H1 (cell line): ENCODE measurements around the gene DPH6. TPM values are rescaled to one million over a fixed set of nuclear protein-coding genes. Genes with fewer than 3 reads are reported as not detected.

ENCODE experiments used
- CTCF ChIA-PET: fragments of 300-600 bp; sonication (Branson Sonifier 250); formaldehyde crosslinking; loops from one replicate; lab custom pipeline; 2021; ENCODE audit not compliant: partially characterized antibody; lab: Charles Lee
- POLR2A ChIA-PET: fragments of 300-600 bp; sonication (Branson Sonifier 250); formaldehyde crosslinking; loops from one replicate; lab custom pipeline; 2021; ENCODE audit warnings: inconsistent platforms; ENCODE audit not compliant: partially characterized antibody; lab: Charles Lee
- DNase-seq, 2 experiments: peaks; one replicate each; pipeline versions ENCODE4 v3.0.0 to v3.0.0-alpha.2; 2010 to 2022; ENCODE audit warnings: low spot score in 2 of 2, low read depth in 1 of 2, mixed read lengths in 1 of 2
- FAIRE-seq: peaks from 2 replicates; lab custom pipeline; 2011; peaks lifted over from hg19 to GRCh38; lab: Jason Lieb, UNC
- H2AFZ ChIP-seq: 2 replicates; pipeline ENCODE4 v1.8.1; 2012; ENCODE audit warnings: low read length, inconsistent platforms
- H2AK5ac ChIP-seq: 2 replicates; pipeline ENCODE4 v1.6.1; 2013; ENCODE audit warnings: low read depth, low read length
- H2BK120ac ChIP-seq: replicated peaks from 2 replicates; pipeline ENCODE3; 2013; ENCODE audit warnings: low read depth, low read length, inconsistent platforms
- H2BK12ac ChIP-seq: 2 replicates; pipeline ENCODE4 v1.6.1; 2013; ENCODE audit warnings: low read depth, low read length
- H2BK15ac ChIP-seq: 2 replicates; pipeline ENCODE4 v1.6.1; 2013; ENCODE audit warnings: low read length
- H2BK20ac ChIP-seq: 2 replicates; pipeline ENCODE4 v1.6.1; 2013; ENCODE audit warnings: low read length
- H2BK5ac ChIP-seq: 2 replicates; pipeline ENCODE4 v1.6.1; 2013; ENCODE audit warnings: low read depth, low read length
- H3K14ac ChIP-seq: 2 replicates; pipeline ENCODE4 v1.6.1; 2013; ENCODE audit warnings: inconsistent platforms; ENCODE audit not compliant: insufficient read length
- H3K18ac ChIP-seq: 2 replicates; pipeline ENCODE4 v1.6.1; 2013; ENCODE audit warnings: low read length; ENCODE audit errors: extremely low read depth
- H3K23ac ChIP-seq: 2 replicates; pipeline ENCODE4 v1.6.1; 2013; ENCODE audit warnings: inconsistent platforms; ENCODE audit not compliant: insufficient read length
- H3K23me2 ChIP-seq: 2 replicates; pipeline ENCODE4 v1.6.1; 2013; ENCODE audit warnings: low read depth, low read length
- H3K27ac ChIP-seq: 2 replicates; pipeline ENCODE4 v1.6.1; 2011; ENCODE audit warnings: low read depth, low read length, inconsistent platforms
- H3K27me3 ChIP-seq, 4 experiments: replicated peaks in 1 of 4; 1 replicate in 1 of 4; 2 replicates in 3 of 4; pipeline versions ENCODE4 v1.6.1 to v1.8.1; 2011 to 2013; ENCODE audit warnings: low read length in 3 of 4, mild to moderate bottlenecking in 3 of 4, inconsistent platforms in 2 of 4, mixed read lengths in 2 of 4, moderate library complexity in 1 of 4; ENCODE audit not compliant: control insufficient read depth in 3 of 4, insufficient read depth in 3 of 4; ENCODE audit errors: extremely low read depth in 1 of 4
- H3K36me3 ChIP-seq, 4 experiments: 2 replicates each; pipeline versions ENCODE4 v1.6.1 to v1.8.1; 2011 to 2013; ENCODE audit warnings: mild to moderate bottlenecking in 4 of 4, low read length in 3 of 4, moderate library complexity in 2 of 4, control low read depth in 1 of 4, inconsistent platforms in 1 of 4; ENCODE audit not compliant: insufficient read depth in 4 of 4, control insufficient read depth in 2 of 4
- H3K4ac ChIP-seq: replicated peaks from 2 replicates; pipeline ENCODE3; 2013; ENCODE audit warnings: low read length, low read depth, mixed read lengths, inconsistent platforms; ENCODE audit not compliant: insufficient read length
- H3K4me1 ChIP-seq, 4 experiments: replicated peaks in 1 of 4; 1 replicate in 1 of 4; 2 replicates in 3 of 4; pipeline versions ENCODE4 v1.6.1 to v1.8.1; 2011 to 2013; ENCODE audit warnings: low read length in 3 of 4, inconsistent platforms in 2 of 4, mixed read lengths in 1 of 4; ENCODE audit not compliant: insufficient read depth in 4 of 4, control insufficient read depth in 3 of 4
- H3K4me2 ChIP-seq, 2 experiments: 2 replicates each; pipeline versions ENCODE4 v1.6.1 to v1.8.1; 2011 to 2013; ENCODE audit warnings: low read depth in 2 of 2, low read length in 2 of 2, control low read depth in 1 of 2, inconsistent platforms in 1 of 2, mild to moderate bottlenecking in 1 of 2; ENCODE audit not compliant: insufficient read depth in 1 of 2
- H3K4me3 ChIP-seq, 4 experiments: fragments of 200-600, 300-600 bp in 1 of 4; sonication (generic), shearing (Covaris generic), sonication (Bioruptor Twin) in 1 of 4; 2 replicates each; pipeline versions ENCODE4 v1.5.1 to v1.8.1; 2011 to 2016; ENCODE audit warnings: low read length in 4 of 4, low read depth in 3 of 4, control low read depth in 2 of 4, inconsistent platforms in 2 of 4, mild to moderate bottlenecking in 2 of 4, mixed read lengths in 1 of 4, moderate library complexity in 1 of 4; ENCODE audit not compliant: insufficient read depth in 2 of 4; ENCODE audit errors: extremely low read depth in 1 of 4
- H3K56ac ChIP-seq: replicated peaks from 2 replicates; pipeline ENCODE3; 2013; ENCODE audit warnings: low read depth, mild to moderate bottlenecking, mixed read lengths, low read length, inconsistent platforms; ENCODE audit not compliant: insufficient read length
- H3K79me1 ChIP-seq: 2 replicates; pipeline ENCODE4 v1.6.1; 2013; ENCODE audit warnings: low read depth, low read length, control low read depth
- H3K79me2 ChIP-seq, 2 experiments: 2 replicates each; pipeline versions ENCODE4 v1.6.1 to v1.8.1; 2012 to 2013; ENCODE audit warnings: low read length in 2 of 2, mild to moderate bottlenecking in 2 of 2, inconsistent platforms in 1 of 2; ENCODE audit not compliant: insufficient read depth in 2 of 2, control insufficient read depth in 1 of 2
- H3K9ac ChIP-seq, 4 experiments: replicated peaks in 1 of 4; 1 replicate in 1 of 4; 2 replicates in 3 of 4; pipeline versions ENCODE4 v1.6.1 to v1.8.1; 2011 to 2013; ENCODE audit warnings: low read depth in 3 of 4, low read length in 3 of 4, control low read depth in 2 of 4, mild to moderate bottlenecking in 2 of 4, moderate library complexity in 2 of 4, inconsistent platforms in 1 of 4; ENCODE audit errors: extremely low read depth in 1 of 4
- H3K9me3 ChIP-seq, 2 experiments: 2 replicates each; pipeline versions ENCODE4 v1.6.1 to v1.8.1; 2012 to 2013; ENCODE audit warnings: mild to moderate bottlenecking in 2 of 2, moderate library complexity in 2 of 2, control low read depth in 1 of 2, inconsistent platforms in 1 of 2, low read depth in 1 of 2, low read length in 1 of 2, mixed read lengths in 1 of 2; ENCODE audit not compliant: insufficient read depth in 2 of 2
- H4K20me1 ChIP-seq, 2 experiments: replicated peaks in 1 of 2; 2 replicates each; pipeline versions ENCODE3 to v1.8.1; 2011 to 2013; ENCODE audit warnings: inconsistent platforms in 2 of 2, low read length in 2 of 2, mild to moderate bottlenecking in 1 of 2; ENCODE audit not compliant: insufficient read depth in 2 of 2, control insufficient read depth in 1 of 2
- H4K5ac ChIP-seq: 2 replicates; pipeline ENCODE4 v1.6.1; 2013; ENCODE audit warnings: low read length, low read depth, mixed read lengths, inconsistent platforms; ENCODE audit not compliant: insufficient read length
- H4K8ac ChIP-seq: 2 replicates; pipeline ENCODE4 v1.8.0; 2013; ENCODE audit warnings: mild to moderate bottlenecking, moderate library complexity, low read length, inconsistent platforms; ENCODE audit not compliant: insufficient read depth; ENCODE audit errors: extremely low read depth
- H4K91ac ChIP-seq: replicated peaks from 2 replicates; pipeline ENCODE3; 2013; ENCODE audit warnings: low read length, mixed read lengths, inconsistent platforms; ENCODE audit not compliant: insufficient read length
- ASH2L ChIP-seq: fragments of 200-600, 300-600 bp; sonication (generic); IDR thresholded peaks from one replicate; pipeline ENCODE4 v1.7.1; 2017; ENCODE audit warnings: low read length
- CHD2 ChIP-seq: IDR thresholded peaks from 2 replicates; pipeline ENCODE4 v1.6.1; 2012; ENCODE audit warnings: low read length, improper control_type of control experiment
- CREB1 ChIP-seq: IDR thresholded peaks from 2 replicates; pipeline ENCODE4 v1.6.1; 2012; ENCODE audit warnings: inconsistent platforms
- GABPA ChIP-seq: IDR thresholded peaks from 2 replicates; pipeline ENCODE4 v1.6.1; 2011; ENCODE audit warnings: mild to moderate bottlenecking, low read length, moderate library complexity, borderline replicate concordance; ENCODE audit not compliant: insufficient read depth
- KDM1A ChIP-seq: fragments of 200-600, 300-600 bp; sonication (generic); IDR thresholded peaks from 2 replicates; pipeline ENCODE4 v1.7.1; 2016; ENCODE audit warnings: mild to moderate bottlenecking, low read length, borderline replicate concordance
- NRF1 ChIP-seq: IDR thresholded peaks from 2 replicates; pipeline ENCODE4 v1.6.1; 2011; ENCODE audit warnings: mild to moderate bottlenecking, low read depth, low read length, improper control_type of control experiment
- POU5F1 ChIP-seq: IDR thresholded peaks from 2 replicates; pipeline ENCODE4 v1.6.1; 2011; ENCODE audit warnings: low read depth, mild to moderate bottlenecking, low read length, moderate library complexity
- RFX5 ChIP-seq: IDR thresholded peaks from 2 replicates; pipeline ENCODE4 v1.6.1; 2011; ENCODE audit warnings: low read depth, low read length, improper control_type of control experiment, borderline replicate concordance
- RXRA ChIP-seq: IDR thresholded peaks from 2 replicates; pipeline ENCODE4 v1.6.1; 2011; ENCODE audit warnings: low read depth, mild to moderate bottlenecking, low read length, moderate library complexity; ENCODE audit not compliant: insufficient read depth
- SAP30 ChIP-seq: fragments of 300-600 bp; sonication (generic); IDR thresholded peaks from 2 replicates; pipeline ENCODE4 v1.7.1; 2012; ENCODE audit warnings: low read length, moderate library complexity, mild to moderate bottlenecking, inconsistent platforms; ENCODE audit not compliant: insufficient read depth, insufficient replicate concordance
- SIRT6 ChIP-seq: IDR thresholded peaks from one replicate; pipeline ENCODE4 v1.7.1; 2012; ENCODE audit warnings: low read length, inconsistent platforms
- SRF ChIP-seq: IDR thresholded peaks from 2 replicates; pipeline ENCODE4 v1.6.1; 2011; ENCODE audit warnings: mild to moderate bottlenecking, low read depth, low read length, moderate library complexity
- TAF7 ChIP-seq: optimal IDR thresholded peaks from 2 replicates; pipeline ENCODE3; 2011; ENCODE audit warnings: low read depth, mild to moderate bottlenecking, inconsistent platforms, low read length, moderate library complexity, borderline replicate concordance
- USF2 ChIP-seq: IDR thresholded peaks from 2 replicates; pipeline ENCODE4 v1.6.1; 2011; ENCODE audit warnings: low read length, improper control_type of control experiment
- WGBS, 2 experiments: shearing (Covaris generic) in 1 of 2; methylation state at CpG; one replicate each; pipeline versions ENCODE4 v1.1.6 to v1.1.7; 2013 to 2015; ENCODE audit warnings: low lambda C conversion rate in 2 of 2, mixed read lengths in 2 of 2, inconsistent platforms in 1 of 2, low coverage in 1 of 2, missing lambda C conversion rate in 1 of 2; ENCODE audit not compliant: insufficient replicate concordance in 2 of 2, insufficient coverage in 1 of 2, insufficient read length in 1 of 2; ENCODE audit errors: extremely low coverage in 1 of 2, missing lambda C conversion rate in 1 of 2; 5-methylcytosine and 5-hydroxymethylcytosine counted together
- polyA plus RNA-seq, 7 experiments: library from polyadenylated mRNA; depleted of rRNA in 3 of 7; stranded (reverse) in 5 of 7; unstranded in 2 of 7; fragments of >200 nt in 5 of 7; fragments of 200-250 nt in 2 of 7; gene quantifications; 1 replicate in 5 of 7; 2 replicates in 1 of 7; 4 replicates in 1 of 7; pipeline versions ENCODE4 v1.2.1 to v1.2.3, GENCODE V29; 2011 to 2013; ENCODE audit warnings: missing spikeins in 2 of 7, mixed read lengths in 2 of 7
- total RNA-seq: library from RNA; stranded (reverse); fragmentation: NEBNext Ultra II Directional; extraction: Animal tissue kit (Norgen Biotek cat#: 25700); gene quantifications from 2 replicates; pipeline ENCODE4 v1.2.1, GENCODE V29; 2021

The DPH6 gene
- total and polyA plus RNA-seq, 2 of the 8 experiments (the other 6 are each of a cell fraction or from before 2014, with no cell fraction given), result 21.6 to 30.5 TPM

- Histone ChIP-seq H4K20me1 (no peaks in the 10 kb centered on the region), H3K27ac (no peak overlapping the region), H3K4me1 (peaks cover 0 to 8% (median 4%) of the 10 kb centered on the region in 4 experiments; a peak in 3 of 7 replicates), H3K18ac (no peak overlapping the region), H3K56ac (no peak overlapping the region), H2BK20ac (no peak overlapping the region), H3K79me2 (no peaks in the 10 kb centered on the region), H2BK12ac (no peak overlapping the region), H3K4me2 (no peak overlapping the region), H3K36me3 (peaks cover 0 to 2% (median 0%) of the 10 kb centered on the region in 4 experiments; a peak in 2 of 8 replicates), H2AK5ac (no peak overlapping the region), H3K4me3 (no peak overlapping the region), H3K9ac (no peak overlapping the region), H3K4ac (no peak overlapping the region), H3K14ac (no peak overlapping the region), H2BK120ac (no peak overlapping the region), H2BK5ac (no peak overlapping the region), H3K27me3 (no peaks in the 10 kb centered on the region), H4K5ac (no peak overlapping the region), H3K23ac (no peak overlapping the region), H2AFZ (no peak overlapping the region), H3K23me2 (no peaks in the 10 kb centered on the region), H3K9me3 (no peaks in the 10 kb centered on the region; a peak in 1 of 4 replicates), H4K91ac (no peak overlapping the region), H3K79me1 (no peaks in the 10 kb centered on the region), H2BK15ac (no peak overlapping the region), H4K8ac (no peak overlapping the region)
- ChIA-PET CTCF (interaction anchor here (1.0 to 3.5 kb wide), 6 partner anchors 12 to 362 kb away, joined by 3 to 22 read pairs (median 3); no protein-coding TSS in a partner anchor), POLR2A (interaction anchor here (0.7 kb wide), 1 partner anchor 80 kb away, joined by 3 read pairs; no protein-coding TSS in a partner anchor)
- DNase-seq (no peak), FAIRE-seq (no peak)
- WGBS, 2 experiments, result 86% methylated on average over 2 of the region's 2 CpGs; no CpG with 5 or more reads in 1 of the 2 experiments
- no peak for TF ChIP-seq TAF7
- TF ChIP-seq RFX5, result no peak
- no peak for TF ChIP-seq SIRT6
- TF ChIP-seq CHD2, result no peak
- no peak for TF ChIP-seq SAP30
- no peak for TF ChIP-seq POU5F1
- no peak for TF ChIP-seq ASH2L
- no peak for TF ChIP-seq CREB1
- no peak for TF ChIP-seq SRF
- TF ChIP-seq GABPA, result no peak
- TF ChIP-seq NRF1, result no peak
- no peak for TF ChIP-seq USF2
- no peak for TF ChIP-seq RXRA
- no peak for TF ChIP-seq KDM1A
These were observed 106.7 kb downstream of the DPH6 start for GRCh38 chr15:35439291-35439690.
